Kidney (tissue), 14 donors: ENCODE results near the gene NEUROD1. TPM values are rescaled to one million over a fixed set of nuclear protein-coding genes. Genes with fewer than 3 reads are reported as not detected.

ENCODE experiments used
- DNase-seq, 5 donors: peaks; one replicate each; pipeline ENCODE4 v3.0.0-alpha.2; 2013 to 2020
- FAIRE-seq: peaks from 2 replicates; lab custom pipeline; 2012; peaks lifted over from hg19 to GRCh38; lab: Jason Lieb, UNC
- H3K27ac ChIP-seq, 2 donors: one replicate each; pipeline ENCODE4 v1.7.0; 2013; ENCODE audit warnings: low read depth in 2 of 2, low read length in 2 of 2, inconsistent platforms in 1 of 2
- H3K27me3 ChIP-seq: one replicate; pipeline ENCODE4 v1.7.1; 2013; ENCODE audit warnings: low read length, inconsistent platforms; ENCODE audit not compliant: control insufficient read depth, insufficient read depth
- H3K36me3 ChIP-seq, 3 donors: one replicate each; pipeline versions ENCODE4 v1.7.0 to v1.7.1; 2013; ENCODE audit warnings: low read length in 3 of 3, control low read depth in 1 of 3, inconsistent platforms in 1 of 3; ENCODE audit not compliant: insufficient read depth in 3 of 3, control insufficient read depth in 2 of 3
- H3K4me1 ChIP-seq, 3 donors: one replicate each; pipeline versions ENCODE4 v1.7.0 to v1.7.1; 2013; ENCODE audit warnings: low read length in 3 of 3, inconsistent platforms in 1 of 3, low read depth in 1 of 3; ENCODE audit not compliant: control insufficient read depth in 2 of 3, insufficient read depth in 2 of 3
- H3K4me3 ChIP-seq, 3 donors: one replicate each; pipeline versions ENCODE4 v1.7.0 to v1.8.1; 2013; ENCODE audit warnings: low read length in 3 of 3, control low read depth in 1 of 3, inconsistent platforms in 1 of 3
- H3K9ac ChIP-seq, 3 donors: one replicate each; pipeline versions ENCODE4 v1.7.0 to v1.7.1; 2013; ENCODE audit warnings: low read length in 3 of 3, control low read depth in 1 of 3, inconsistent platforms in 1 of 3
- H3K9me3 ChIP-seq, 3 donors: one replicate each; pipeline versions ENCODE4 v1.7.0 to v1.7.1; 2013; ENCODE audit warnings: low read length in 3 of 3, control low read depth in 1 of 3, inconsistent platforms in 1 of 3; ENCODE audit not compliant: control insufficient read depth in 2 of 3, insufficient read depth in 1 of 3
- intact Hi-C: fragments of 100-400 bp; cut with DNase I; formaldehyde crosslinking; loops from one replicate; pipeline ENCODE4 v1.11.1; 2022
- polyA plus RNA-seq: library from polyadenylated mRNA; stranded (reverse); fragments of 350-450 nt; fragmentation: Illumina TruSeq; extraction: RNeasy Lipid Tissue Mini Kit (QIAGEN cat#74804); gene quantifications from one replicate; pipeline ENCODE4 v1.2.3, GENCODE V29; 2014; ENCODE audit warnings: low read depth, low replicate concordance; ENCODE audit not compliant: insufficient read depth
- total RNA-seq: library from RNA; stranded (reverse); fragmentation: NEBNext Ultra II Directional; extraction: Animal tissue kit (Norgen Biotek cat#: 25700); gene quantifications from one replicate; pipeline ENCODE4 v1.2.1, GENCODE V29; 2021
- TF ChIP-seq, protein P1 (sequence below): IDR thresholded peaks from 3 replicates; pipeline ENCODE4 v1.5.1; 2012; ENCODE audit warnings: mild to moderate bottlenecking, moderate library complexity, borderline replicate concordance; ENCODE audit not compliant: insufficient read depth; ENCODE audit errors: extremely low read depth
- donor health status: control.
- donor health status: control.
- donor health status: control.
- donor health status: control.
- donor health status: control.
- donor health status: DM: yes; HTN: yes; CAD: no.
- donor health status: Normal renal cell carcinoma (clear cell type).

The NEUROD1 gene
- total and polyA plus RNA-seq, 2 donors from 2014 or later = not detected

DNA sequence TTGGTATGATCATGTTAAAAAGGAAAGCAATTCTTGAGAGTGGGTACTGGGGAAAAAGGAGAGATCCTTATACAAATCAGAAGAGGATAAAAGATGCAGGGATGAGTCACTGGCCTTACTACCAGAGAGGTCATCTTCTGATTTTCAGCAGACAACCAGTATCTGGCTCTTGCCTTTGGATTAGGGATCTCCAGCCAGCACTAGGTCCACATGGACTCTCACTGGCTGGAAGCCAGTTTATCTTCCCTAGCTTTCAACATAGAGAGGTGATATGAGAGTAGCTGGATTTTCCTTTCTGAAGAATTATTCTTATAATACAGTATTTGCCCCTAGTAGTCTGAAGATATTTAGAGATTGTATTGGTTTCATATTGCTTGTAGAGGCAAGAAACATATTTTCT, 53.6 kb downstream of the NEUROD1 start:
- Histone ChIP-seq H3K4me3 (no peak overlapping the region), H3K9me3 (no peaks in the 10 kb centered on the region), H3K36me3 (no peaks in the 10 kb centered on the region), H3K9ac (no peak overlapping the region), H3K27me3 (no peaks in the 10 kb centered on the region), H3K4me1 (no peaks in the 10 kb centered on the region), H3K27ac (no peak overlapping the region)
- FAIRE-seq (no peak), DNase-seq (no peak)
- intact Hi-C loops = no loop called here
- TF ChIP-seq, protein P1, sequence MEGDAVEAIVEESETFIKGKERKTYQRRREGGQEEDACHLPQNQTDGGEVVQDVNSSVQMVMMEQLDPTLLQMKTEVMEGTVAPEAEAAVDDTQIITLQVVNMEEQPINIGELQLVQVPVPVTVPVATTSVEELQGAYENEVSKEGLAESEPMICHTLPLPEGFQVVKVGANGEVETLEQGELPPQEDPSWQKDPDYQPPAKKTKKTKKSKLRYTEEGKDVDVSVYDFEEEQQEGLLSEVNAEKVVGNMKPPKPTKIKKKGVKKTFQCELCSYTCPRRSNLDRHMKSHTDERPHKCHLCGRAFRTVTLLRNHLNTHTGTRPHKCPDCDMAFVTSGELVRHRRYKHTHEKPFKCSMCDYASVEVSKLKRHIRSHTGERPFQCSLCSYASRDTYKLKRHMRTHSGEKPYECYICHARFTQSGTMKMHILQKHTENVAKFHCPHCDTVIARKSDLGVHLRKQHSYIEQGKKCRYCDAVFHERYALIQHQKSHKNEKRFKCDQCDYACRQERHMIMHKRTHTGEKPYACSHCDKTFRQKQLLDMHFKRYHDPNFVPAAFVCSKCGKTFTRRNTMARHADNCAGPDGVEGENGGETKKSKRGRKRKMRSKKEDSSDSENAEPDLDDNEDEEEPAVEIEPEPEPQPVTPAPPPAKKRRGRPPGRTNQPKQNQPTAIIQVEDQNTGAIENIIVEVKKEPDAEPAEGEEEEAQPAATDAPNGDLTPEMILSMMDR = no peak

Other genes with a start within 250 kb of the NEUROD1 start
- 23.5 TPM for gene ITGA4, start 223.1 kb downstream of the NEUROD1 start, total RNA-seq
- 0.39 TPM for gene ITGA4, start 223.1 kb downstream of the NEUROD1 start, polyA plus RNA-seq
- 8.0 TPM for gene CERKL, start 23.4 kb downstream of the NEUROD1 start, total RNA-seq
- gene CERKL, start 23.4 kb downstream of the NEUROD1 start, polyA plus RNA-seq = 7.8 TPM
- gene ITPRID2, start 211.2 kb upstream of the NEUROD1 start, total RNA-seq = 191 TPM
- gene ITPRID2, start 211.2 kb upstream of the NEUROD1 start, polyA plus RNA-seq = 29.9 TPM